D721Med (cell line): ENCODE measurements around the gene EIF4H.

Experiments used
- DNase-seq: peaks from one replicate; pipeline ENCODE4 v3.0.0; 2011; ENCODE audit warnings: low spot score; ENCODE audit not compliant: insufficient read length
- FAIRE-seq: peaks from 2 replicates; lab custom pipeline; 2011; peaks lifted over from hg19 to GRCh38; lab: Jason Lieb, UNC
- TF ChIP-seq, protein P1 (sequence below): IDR thresholded peaks from 2 replicates; pipeline ENCODE4 v1.5.1; 2012; ENCODE audit warnings: mild to moderate bottlenecking, control low read depth; ENCODE audit not compliant: insufficient read depth; ENCODE audit errors: missing control alignments

Gene EIF4H

GRCh38 chr7:74173866-74174605 lies at the start of gene EIF4H:
TSS of gene EIF4H (plus strand) at chr7:74174356. CDS start at chr7:74174384, 28 bp downstream.
- DNase-seq (peak; percentile 81), FAIRE-seq (no peak)
- TF ChIP-seq, protein P1, sequence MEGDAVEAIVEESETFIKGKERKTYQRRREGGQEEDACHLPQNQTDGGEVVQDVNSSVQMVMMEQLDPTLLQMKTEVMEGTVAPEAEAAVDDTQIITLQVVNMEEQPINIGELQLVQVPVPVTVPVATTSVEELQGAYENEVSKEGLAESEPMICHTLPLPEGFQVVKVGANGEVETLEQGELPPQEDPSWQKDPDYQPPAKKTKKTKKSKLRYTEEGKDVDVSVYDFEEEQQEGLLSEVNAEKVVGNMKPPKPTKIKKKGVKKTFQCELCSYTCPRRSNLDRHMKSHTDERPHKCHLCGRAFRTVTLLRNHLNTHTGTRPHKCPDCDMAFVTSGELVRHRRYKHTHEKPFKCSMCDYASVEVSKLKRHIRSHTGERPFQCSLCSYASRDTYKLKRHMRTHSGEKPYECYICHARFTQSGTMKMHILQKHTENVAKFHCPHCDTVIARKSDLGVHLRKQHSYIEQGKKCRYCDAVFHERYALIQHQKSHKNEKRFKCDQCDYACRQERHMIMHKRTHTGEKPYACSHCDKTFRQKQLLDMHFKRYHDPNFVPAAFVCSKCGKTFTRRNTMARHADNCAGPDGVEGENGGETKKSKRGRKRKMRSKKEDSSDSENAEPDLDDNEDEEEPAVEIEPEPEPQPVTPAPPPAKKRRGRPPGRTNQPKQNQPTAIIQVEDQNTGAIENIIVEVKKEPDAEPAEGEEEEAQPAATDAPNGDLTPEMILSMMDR: no peak

DNA sequence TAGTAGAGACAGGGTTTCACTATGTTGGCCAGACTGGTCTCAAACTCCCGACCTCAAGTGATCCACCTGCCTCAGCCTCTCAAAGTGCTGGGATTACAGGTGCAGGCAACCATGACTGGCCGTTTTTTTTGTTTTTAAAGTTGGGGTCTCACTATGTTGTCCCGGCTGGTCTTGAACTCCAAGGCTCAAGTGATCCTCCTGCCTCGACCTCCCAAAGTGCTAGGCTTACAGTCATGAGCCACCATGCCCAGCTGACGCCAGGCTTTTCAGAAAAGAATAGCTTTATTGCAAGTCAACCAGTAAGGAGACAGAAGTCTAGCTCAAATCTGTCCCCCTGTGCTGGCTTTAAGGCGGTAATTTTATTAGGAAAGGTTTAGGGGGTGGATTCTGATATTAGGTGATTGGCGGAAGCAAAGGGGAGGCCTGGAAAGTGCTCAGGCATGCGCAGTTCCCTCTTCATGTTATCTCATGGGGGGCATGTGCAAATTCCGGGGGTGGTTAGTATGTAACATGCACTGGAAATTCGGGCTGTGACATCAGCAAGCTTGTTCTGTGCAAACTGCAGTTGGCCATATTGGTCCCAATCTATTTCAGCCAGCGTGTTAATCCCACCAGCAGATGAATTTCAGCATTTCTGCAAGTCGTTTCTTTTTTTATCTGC lies 47.8 kb upstream of the EIF4H start:
- DNase-seq (no peak), FAIRE-seq (no peak)
- TF ChIP-seq, protein P1: no peak

- DNase-seq (no peak), FAIRE-seq (no peak)
- TF ChIP-seq, protein P1: no peak
These were observed 44.3 kb upstream of the EIF4H start for GRCh38 chr7:74129887-74130286.

DNA sequence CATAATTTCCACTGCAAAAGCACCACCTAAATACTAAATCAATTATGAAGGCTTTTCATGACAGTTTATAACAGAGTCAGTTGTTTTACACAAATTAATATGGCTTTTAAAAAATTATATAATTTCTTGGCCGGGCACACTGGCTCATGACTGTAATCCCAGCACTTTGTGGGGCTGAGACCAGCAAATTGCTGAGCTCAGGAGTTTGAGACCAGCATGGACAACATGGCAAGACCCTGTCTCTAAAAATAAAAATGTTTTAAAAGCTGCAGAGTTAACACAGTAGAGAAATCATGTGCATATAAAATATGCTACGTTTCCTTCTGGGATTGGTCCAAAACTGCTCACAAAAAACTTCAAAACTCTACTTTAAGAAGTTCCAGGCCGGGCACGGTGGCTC lies 43.6 kb upstream of the EIF4H start:
- TF ChIP-seq, protein P1: no peak
- DNase-seq (no peak), FAIRE-seq (no peak)

DNA sequence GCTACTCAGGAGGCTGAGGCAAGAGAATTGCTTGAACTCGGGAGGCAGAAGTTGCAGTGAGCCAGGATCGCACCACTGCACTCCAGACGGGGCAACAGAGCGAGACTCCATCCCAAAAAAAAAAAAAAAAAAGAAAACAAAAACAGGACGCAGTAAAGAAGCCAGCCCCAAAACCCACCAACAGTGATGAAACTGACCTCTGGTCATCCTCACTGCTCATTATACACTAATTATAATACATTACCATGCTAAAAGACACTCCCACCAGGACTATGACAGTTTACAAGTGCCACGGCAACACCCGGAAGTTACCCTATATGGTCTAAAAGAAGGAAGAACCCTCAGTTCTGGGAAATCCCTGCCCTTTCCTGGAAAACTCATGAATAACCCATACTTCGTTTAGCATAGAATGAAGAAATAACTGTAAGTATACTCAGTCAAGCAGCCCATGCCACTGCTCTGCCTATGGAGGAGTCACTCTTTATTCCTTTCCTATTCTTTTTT lies 40.0 kb upstream of the EIF4H start:
- no peak for DNase-seq
- FAIRE-seq: no peak
- TF ChIP-seq, protein P1: no peak

- TF ChIP-seq, protein P1: no peak
- FAIRE-seq: no peak
- no peak for DNase-seq
These were observed 35.8 kb upstream of the EIF4H start for GRCh38 chr7:74138334-74138867.
